OCI-LY3 (cell line): ENCODE results near the gene TMC2.

Source experiments
- H2AFZ ChIP-seq: fragments of 200-600, 300-600 bp; shearing (Covaris generic); 2 replicates; pipeline ENCODE4 v1.6.0; 2014; ENCODE audit warnings: antibody characterized with exemption, low read depth, low read length
- H3K27ac ChIP-seq: fragments of 200-600, 300-600 bp; sonication (generic); 2 replicates; pipeline ENCODE4 v1.5.1; 2014; ENCODE audit warnings: mild to moderate bottlenecking, low read length, moderate library complexity, mixed read lengths
- H3K27me3 ChIP-seq: fragments of 200-600, 300-600 bp; sonication (generic); 2 replicates; pipeline ENCODE4 v1.6.1; 2014; ENCODE audit warnings: low read depth, low read length, mixed read lengths
- H3K36me3 ChIP-seq: fragments of 200-600, 300-600 bp; sonication (generic); replicated peaks from 2 replicates; pipeline ENCODE3; 2014; ENCODE audit warnings: low read depth, low read length, mixed read lengths
- H3K4me1 ChIP-seq: fragments of 300-600, 200-600 bp; sonication (generic); 2 replicates; pipeline ENCODE4 v1.6.1; 2014; ENCODE audit warnings: low read length, mixed read lengths
- H3K4me2 ChIP-seq: fragments of 200-600, 300-600 bp; sonication (generic); 2 replicates; pipeline ENCODE4 v1.6.1; 2014; ENCODE audit warnings: low read length, mixed read lengths
- H3K4me3 ChIP-seq: fragments of 300-600, 200-600 bp; sonication (generic); 2 replicates; pipeline ENCODE4 v1.5.1; 2014; ENCODE audit warnings: antibody characterized with exemption, mild to moderate bottlenecking, low read length, moderate library complexity
- H3K79me2 ChIP-seq: fragments of 300-600, 200-600 bp; shearing (Covaris generic); 2 replicates; pipeline ENCODE4 v1.6.1; 2014; ENCODE audit warnings: mild to moderate bottlenecking, low read length, mixed read lengths
- H3K9ac ChIP-seq: fragments of 300-600, 200-600 bp; shearing (Covaris generic); 2 replicates; pipeline ENCODE4 v1.6.0; 2014; ENCODE audit warnings: mild to moderate bottlenecking, low read length, moderate library complexity
- H3K9me3 ChIP-seq: fragments of 200-600, 300-600 bp; shearing (Covaris generic); 2 replicates; pipeline ENCODE4 v1.6.1; 2014; ENCODE audit warnings: low read length, mixed read lengths; ENCODE audit not compliant: insufficient read depth
- H4K20me1 ChIP-seq: fragments of 200-600, 300-600 bp; sonication (generic); 2 replicates; pipeline ENCODE4 v1.6.1; 2016; ENCODE audit warnings: low read length, mixed read lengths; ENCODE audit not compliant: insufficient read depth
- CTCF ChIP-seq: fragments of 200-600, 300-600 bp; sonication (generic); IDR thresholded peaks from 2 replicates; pipeline ENCODE4 v1.5.1; 2014; ENCODE audit warnings: antibody characterized with exemption, low read length, low read depth
- EZH2phosphoT487 ChIP-seq: fragments of 200-600 bp; shearing (Covaris generic); IDR thresholded peaks from 2 replicates; pipeline ENCODE4 v1.6.1; 2018; ENCODE audit warnings: antibody characterized with exemption, mixed run types, low read depth

TMC2 gene

GRCh38 chr20:2575682-2576081 is 39.3 kb downstream of the TMC2 start:
- no peaks in the 10 kb centered on the region for H4K20me1 ChIP-seq
- H3K4me3 ChIP-seq, result no peak overlapping the region
- no peak overlapping the region for H3K27ac ChIP-seq
- H3K79me2 ChIP-seq, result no peaks in the 10 kb centered on the region
- H3K4me1 ChIP-seq, result no peaks in the 10 kb centered on the region
- H2AFZ ChIP-seq, result no peak overlapping the region
- no peak overlapping the region for H3K9ac ChIP-seq
- H3K27me3 ChIP-seq, result peaks cover 33% of the 10 kb centered on the region
- H3K36me3 ChIP-seq, result no peaks in the 10 kb centered on the region
- H3K4me2 ChIP-seq, result no peak overlapping the region
- TF ChIP-seq EZH2phosphoT487 (no peak), CTCF (no peak)
- no peaks in the 10 kb centered on the region for H3K9me3 ChIP-seq

- Histone ChIP-seq H3K79me2 (no peaks in the 10 kb centered on the region), H3K27me3 (peaks cover 32% of the 10 kb centered on the region), H3K27ac (no peak overlapping the region), H2AFZ (no peak overlapping the region), H3K4me1 (no peaks in the 10 kb centered on the region), H3K4me2 (no peak overlapping the region), H4K20me1 (no peaks in the 10 kb centered on the region), H3K9ac (no peak overlapping the region), H3K9me3 (no peaks in the 10 kb centered on the region), H3K36me3 (no peaks in the 10 kb centered on the region), H3K4me3 (no peak overlapping the region)
- no peak for TF ChIP-seq EZH2phosphoT487
- no peak for TF ChIP-seq CTCF
Measured at GRCh38 chr20:2576317-2576727, 39.9 kb downstream of the TMC2 start.

- H3K4me3 ChIP-seq, result no peak overlapping the region
- peaks cover 24% of the 10 kb centered on the region for H3K27me3 ChIP-seq
- H2AFZ ChIP-seq, result no peak overlapping the region
- TF ChIP-seq EZH2phosphoT487 (no peak), CTCF (no peak)
- H3K27ac ChIP-seq, result no peak overlapping the region
- H3K79me2 ChIP-seq, result no peaks in the 10 kb centered on the region
- H3K4me2 ChIP-seq, result no peak overlapping the region
- no peaks in the 10 kb centered on the region for H3K9me3 ChIP-seq
- H3K9ac ChIP-seq, result no peak overlapping the region
- no peaks in the 10 kb centered on the region for H3K36me3 ChIP-seq
- no peaks in the 10 kb centered on the region for H4K20me1 ChIP-seq
- no peaks in the 10 kb centered on the region for H3K4me1 ChIP-seq
Measured at GRCh38 chr20:2578475-2579192, 42.3 kb downstream of the TMC2 start.

- no peak for TF ChIP-seq EZH2phosphoT487
- no peak for TF ChIP-seq CTCF
- H3K79me2 ChIP-seq, result no peaks in the 10 kb centered on the region
- H3K9ac ChIP-seq, result no peak overlapping the region
- no peak overlapping the region for H2AFZ ChIP-seq
- no peaks in the 10 kb centered on the region for H3K9me3 ChIP-seq
- no peaks in the 10 kb centered on the region for H4K20me1 ChIP-seq
- peaks cover 10% of the 10 kb centered on the region; the same call in 1 of the 2 replicates for H3K27me3 ChIP-seq
- H3K27ac ChIP-seq, result no peak overlapping the region
- H3K4me1 ChIP-seq, result no peaks in the 10 kb centered on the region
- H3K4me3 ChIP-seq, result no peak overlapping the region
- no peak overlapping the region for H3K4me2 ChIP-seq
- no peaks in the 10 kb centered on the region for H3K36me3 ChIP-seq
Measured at GRCh38 chr20:2585811-2586210, 49.4 kb downstream of the TMC2 start.
